ENCODE results near the gene LPAR3. TPM values are rescaled to one million over a fixed set of nuclear protein-coding genes. Genes with fewer than 3 reads are reported as not detected.

The LPAR3 gene
- total and polyA plus RNA-seq, 2 of the 13 experiments (the other 11 are each of a cell fraction or from before 2014, with no cell fraction given), result not detected

GRCh38 chr1:84892705-84893618 lies at the start of gene LPAR3 (continued):
- TF ChIP-seq ZBTB4 (CRISPR knock-in tag; IDR thresholded peaks at IDR 0.05; ENCODE audit: borderline replicate concordance) (no peak), SRY (CRISPR knock-in tag; IDR thresholded peaks at IDR 0.05) (no peak), ZNF225 (CRISPR knock-in tag; IDR thresholded peaks at IDR 0.05) (no peak)

GRCh38 chr1:84941843-84942242 lies 48.8 kb upstream of the LPAR3 start:
- Histone ChIP-seq H3K9ac (ENCODE audit: insufficient read depth, low read depth, low read length) (no peak overlapping the region), H2AFZ (ENCODE audit: low read length) (no peak overlapping the region), H3K4me2 (ENCODE audit: low read depth, low read length) (no peak overlapping the region), H3K27me3 (ENCODE audit: control insufficient read depth in 1 of 2, insufficient read depth in 2 of 2, low read length in 2 of 2) (peaks cover 0 to 25% of the 10 kb centered on the region in 2 experiments; a peak in 2 of 5 replicates), H3K27ac (ENCODE audit: extremely low read length, insufficient read depth, low read length) (no peak overlapping the region), H3K4me3 (replicated peaks in 1 of 3; ENCODE audit: insufficient read depth in 1 of 3, low read depth in 2 of 3, low read length in 3 of 3) (no peak overlapping the region), H4K20me1 (ENCODE audit: insufficient read depth, low read length) (no peaks in the 10 kb centered on the region), H3K4me1 (ENCODE audit: insufficient read depth, low read length) (peaks cover 5% of the 10 kb centered on the region), H3K9me3 (ENCODE audit: low read length) (no peaks in the 10 kb centered on the region), H3K79me2 (ENCODE audit: insufficient read depth, low read length) (no peaks in the 10 kb centered on the region), H3K36me3 (replicated peaks in 1 of 2; ENCODE audit: control insufficient read depth in 1 of 2, insufficient read depth in 2 of 2, low read length in 2 of 2) (no peaks in the 10 kb centered on the region)
- no peak for DNase-seq (ENCODE audit: low spot score)
- TF ChIP-seq ELK4 (CRISPR knock-in tag; IDR thresholded peaks at IDR 0.05; ENCODE audit: borderline replicate concordance) (no peak), ZFP1 (CRISPR knock-in tag; IDR thresholded peaks at IDR 0.05) (no peak), GATA4 (IDR thresholded peaks at IDR 0.05; ENCODE audit: borderline replicate concordance, low read depth) (no peak), MBNL3 (CRISPR knock-in tag; conservative IDR thresholded peaks at IDR 0.05) (no peak), RXRA (CRISPR knock-in tag; IDR thresholded peaks at IDR 0.05) (no peak), ZNF296 (CRISPR knock-in tag; conservative IDR thresholded peaks at IDR 0.05) (no peak), ZHX1 (CRISPR knock-in tag; IDR thresholded peaks at IDR 0.05; ENCODE audit: low read depth) (no peak), ZNF746 (CRISPR knock-in tag; IDR thresholded peaks at IDR 0.05) (no peak), ZNF24 (IDR thresholded peaks at IDR 0.05) (no peak), ZFP82 (CRISPR knock-in tag; IDR thresholded peaks at IDR 0.05; ENCODE audit: borderline replicate concordance) (no peak)
- CTCF ChIA-PET (ENCODE audit: low intra/inter-chr PET ratio, low total read pairs), result no interaction called here
- POLR2A ChIA-PET, result no interaction called here
- no peak for ATAC-seq
- in situ Hi-C loops (cut with HindIII; ENCODE audit: extremely low pct_ligation_motif_present, low pct_unique_long_range_greater_than_20kb) (loop anchor here (5.0 kb wide), 1 partner anchor 315 kb away; the partner anchor contains the start of gene C1orf52), intact Hi-C loops (cut with micrococcal nuclease; ENCODE audit: unreplicated experiment) (loop anchor here (10.0 kb wide), 1 partner anchor 163 kb away; no protein-coding TSS in a partner anchor)
- no peak for FAIRE-seq
- BruUV-seq (replicated peaks), result no TSS peak
- 43% methylated on average over 1 of the region's 1 CpG for WGBS (ENCODE audit: low lambda C conversion rate)

Data from HepG2 (cell line).